NCI-H1930 (cell line): ENCODE results near the gene SEMA3B.
"Not testable (repeated sequence)": the region's sequence is repeated elsewhere in the genome, so short reads cannot be mapped to it uniquely, and the experiment has no call there.

Experiments
- DNase-seq, 2 experiments: peaks; one replicate each; lab custom pipeline; 2025; lab: John Stamatoyannopoulos, UW

Gene SEMA3B

GRCh38 chr3:50268703-50269451 lies at the start of gene SEMA3B:
Gene SEMA3B (plus strand): TSS chr3:50269147. CDS start chr3:50269241, 94 bp downstream.
- no peak for DNase-seq

DNA sequence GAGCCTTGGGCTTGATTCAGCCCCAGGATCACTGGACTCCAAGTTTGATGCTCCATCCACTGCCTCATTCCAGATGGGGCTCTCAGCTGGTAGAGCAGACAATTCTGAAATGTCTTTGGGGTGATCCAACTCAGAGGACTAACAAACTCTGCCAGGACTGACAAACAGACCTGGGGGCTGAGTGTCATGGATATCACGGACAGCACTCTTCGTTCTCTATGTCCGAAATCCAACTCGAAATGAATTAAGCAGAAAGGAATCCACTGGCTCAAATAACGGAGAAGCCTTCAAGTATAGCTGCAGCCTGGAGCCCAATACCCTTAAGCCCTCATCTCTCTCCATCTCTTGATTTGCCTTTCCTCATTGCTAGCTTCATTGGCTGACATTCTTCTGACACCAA lies 49.7 kb upstream of the SEMA3B start:
- no peak for DNase-seq

DNA sequence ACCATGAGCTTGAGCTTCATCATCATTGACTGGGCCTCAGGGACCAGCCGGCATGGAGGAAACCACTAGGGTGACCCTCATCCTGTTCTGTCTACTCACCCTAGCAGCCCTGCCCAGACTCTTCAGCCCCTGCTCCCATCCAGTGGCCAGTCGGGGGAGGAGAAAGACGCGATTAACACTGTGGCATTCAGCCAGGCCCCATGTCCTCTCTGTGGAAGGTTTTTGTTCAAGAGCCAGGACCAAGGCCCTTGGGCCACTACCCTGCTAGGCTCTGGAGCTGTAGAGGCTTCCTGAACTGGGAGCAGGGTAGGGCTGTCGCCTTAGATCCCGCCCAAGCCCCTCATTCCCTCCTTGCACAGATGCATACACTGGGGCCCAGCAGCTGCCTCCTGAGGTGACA lies 48.8 kb upstream of the SEMA3B start:
- no peak for DNase-seq

GRCh38 chr3:50221051-50221410 lies 47.9 kb upstream of the SEMA3B start:
- DNase-seq: no peak

DNA sequence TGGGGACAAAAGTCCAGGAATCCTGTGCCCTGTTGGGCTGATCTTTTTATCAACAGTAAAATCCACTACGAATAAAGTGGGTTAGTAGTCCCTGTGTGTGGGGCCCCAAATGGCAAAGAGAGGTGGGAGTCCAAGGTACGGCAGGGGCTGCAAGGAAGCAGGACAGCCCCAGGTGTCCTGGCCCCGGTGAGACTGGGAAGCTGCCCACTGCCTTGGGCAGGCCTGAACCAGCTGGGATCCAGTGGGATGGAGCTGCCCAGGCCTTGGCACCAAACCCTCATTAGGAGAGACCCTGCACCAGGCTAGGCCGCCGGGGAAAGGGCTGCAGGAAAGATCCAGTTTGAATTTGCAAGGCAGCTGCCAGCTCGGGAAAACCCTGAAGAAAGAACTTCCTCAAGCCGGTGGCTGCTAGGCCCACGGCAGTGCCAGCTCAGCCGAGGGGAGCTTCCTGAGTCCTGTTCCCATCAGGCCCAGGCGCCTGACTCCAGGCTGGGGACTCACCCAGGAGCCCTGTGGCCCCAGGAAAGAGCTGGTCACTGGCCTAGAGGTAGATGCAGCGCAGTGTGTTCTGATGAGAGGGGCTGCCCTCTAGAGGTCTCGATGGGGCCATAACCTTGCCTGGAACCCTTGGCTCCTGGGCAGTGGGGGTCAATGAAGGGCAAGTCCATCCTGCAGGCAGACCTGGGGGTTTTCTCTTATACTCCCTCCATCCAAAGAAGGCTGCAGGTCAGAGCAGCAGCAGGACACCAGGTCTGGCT lies 47.4 kb upstream of the SEMA3B start:
- no peak for DNase-seq

- no peak for DNase-seq
Measured at GRCh38 chr3:50222169-50222528, 46.8 kb upstream of the SEMA3B start.

DNA sequence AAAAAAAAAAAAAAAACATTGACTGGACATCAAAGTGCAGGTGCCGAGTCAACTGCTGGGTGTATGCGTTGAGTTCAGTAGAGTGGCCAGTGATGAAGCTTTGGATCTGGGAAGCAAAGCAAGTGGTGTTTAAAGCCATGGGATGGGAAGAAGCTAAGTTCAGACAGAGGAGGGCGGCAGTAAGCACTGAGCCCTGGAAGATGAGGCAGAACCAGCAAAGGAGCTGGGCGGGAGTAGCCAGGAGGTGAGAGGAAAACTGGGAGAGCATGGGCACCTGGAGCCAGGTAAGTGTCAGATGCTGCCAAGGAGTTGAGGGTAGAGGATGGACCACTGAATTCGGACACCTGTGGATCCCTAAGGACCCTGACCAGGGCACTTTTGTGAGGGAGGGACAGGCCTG lies 44.3 kb upstream of the SEMA3B start:
- DNase-seq: no peak

DNA sequence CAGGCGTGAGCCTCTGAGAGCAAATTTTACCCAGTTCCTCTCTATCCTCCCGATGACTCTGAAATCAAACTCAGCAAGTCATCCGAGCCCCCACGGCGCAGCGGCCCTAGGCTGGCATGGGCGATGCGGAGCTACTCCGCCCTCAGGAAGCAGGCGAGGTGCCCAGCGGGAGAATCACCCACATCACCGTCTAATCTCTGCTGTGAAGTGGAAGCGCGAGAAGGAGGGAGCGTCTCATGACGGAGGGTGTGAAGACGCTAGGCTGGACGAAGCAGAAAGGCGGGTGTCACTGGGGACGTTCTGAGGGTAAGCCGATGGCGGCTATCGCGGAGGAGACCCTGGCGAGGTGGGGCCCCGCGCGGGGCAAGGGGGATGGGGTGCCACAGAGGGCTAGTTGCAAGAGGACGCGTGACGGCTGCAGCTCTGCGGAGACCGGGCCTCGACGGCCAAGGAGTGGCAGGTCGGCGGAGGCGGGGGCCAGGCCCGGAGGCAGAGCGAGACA lies 42.0 kb upstream of the SEMA3B start:
- DNase-seq: peak in 1 of 2 experiments; percentile 31

- DNase-seq: peak; percentile 77 to 89
Measured at GRCh38 chr3:50227390-50228183, 41.4 kb upstream of the SEMA3B start.

DNA sequence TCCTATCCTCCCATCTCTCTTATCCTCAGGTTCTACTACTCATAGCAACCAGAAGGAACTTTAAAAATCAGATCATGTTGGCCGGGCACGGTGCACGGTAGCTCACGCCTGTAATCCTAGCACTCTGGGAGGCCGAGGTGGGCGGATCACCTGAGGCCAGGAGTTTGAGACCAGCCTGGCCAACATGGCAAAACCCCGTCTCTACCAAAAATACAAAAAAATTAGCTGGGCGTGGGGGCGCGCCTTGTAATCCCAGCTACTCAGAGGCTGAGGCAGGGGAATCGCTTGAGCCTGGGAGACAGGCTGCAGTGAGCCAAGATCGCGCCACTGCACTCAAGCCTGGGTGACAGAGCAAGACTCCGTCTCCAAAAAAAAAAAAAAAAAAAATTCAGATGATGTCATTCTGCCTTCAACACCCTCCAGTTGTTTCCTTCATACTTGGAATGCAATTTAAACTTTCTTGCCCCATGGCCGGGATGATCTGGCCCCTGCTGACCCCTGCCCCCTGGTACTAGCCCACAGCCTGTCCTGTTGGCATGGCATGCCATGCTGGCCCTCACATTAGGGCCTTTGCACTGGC lies 40.7 kb upstream of the SEMA3B start:
- not testable (repeated sequence) for DNase-seq

- no peak for DNase-seq
Measured at GRCh38 chr3:50229490-50229889, 39.5 kb upstream of the SEMA3B start.

DNA sequence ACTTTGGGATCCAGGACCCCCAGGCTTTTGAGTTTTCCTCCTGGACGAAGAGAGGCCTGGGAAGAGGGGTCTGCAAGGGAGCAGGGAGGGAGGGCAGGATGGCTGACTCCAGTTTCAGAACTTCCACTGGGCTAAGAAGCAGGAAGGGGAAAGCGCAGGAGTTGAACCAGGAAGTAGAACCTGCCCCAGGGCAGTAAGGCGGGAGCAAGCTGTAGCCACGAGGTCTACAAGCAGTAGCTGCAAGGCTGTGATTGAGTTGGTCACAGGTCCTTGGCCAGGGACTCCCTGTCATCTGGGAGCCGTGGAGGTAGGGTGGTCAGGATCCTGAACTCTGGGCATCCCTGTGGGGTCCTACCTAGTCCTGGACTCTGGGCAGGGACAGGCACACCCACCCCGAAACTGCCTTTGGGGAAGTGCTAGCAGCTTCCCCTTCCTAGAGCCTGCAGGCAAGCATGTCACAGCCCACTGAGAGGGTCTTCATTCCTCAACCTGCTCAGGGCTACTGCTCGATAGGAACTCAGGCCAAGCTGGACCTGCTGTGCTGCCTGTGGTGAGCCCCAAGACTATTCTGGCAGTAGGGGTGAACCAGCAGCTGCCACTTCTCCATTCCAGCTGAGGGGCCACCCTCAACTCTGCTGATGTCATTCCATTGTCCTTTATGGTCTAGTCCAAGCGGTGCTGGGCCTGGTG lies 38.7 kb upstream of the SEMA3B start:
- DNase-seq: no peak

- no peak for DNase-seq
Measured at GRCh38 chr3:50230794-50231125, 38.2 kb upstream of the SEMA3B start.

GRCh38 chr3:50231581-50231980 lies 37.4 kb upstream of the SEMA3B start:
- no peak for DNase-seq

GRCh38 chr3:50232303-50232702 lies 36.6 kb upstream of the SEMA3B start:
- no peak for DNase-seq

DNA sequence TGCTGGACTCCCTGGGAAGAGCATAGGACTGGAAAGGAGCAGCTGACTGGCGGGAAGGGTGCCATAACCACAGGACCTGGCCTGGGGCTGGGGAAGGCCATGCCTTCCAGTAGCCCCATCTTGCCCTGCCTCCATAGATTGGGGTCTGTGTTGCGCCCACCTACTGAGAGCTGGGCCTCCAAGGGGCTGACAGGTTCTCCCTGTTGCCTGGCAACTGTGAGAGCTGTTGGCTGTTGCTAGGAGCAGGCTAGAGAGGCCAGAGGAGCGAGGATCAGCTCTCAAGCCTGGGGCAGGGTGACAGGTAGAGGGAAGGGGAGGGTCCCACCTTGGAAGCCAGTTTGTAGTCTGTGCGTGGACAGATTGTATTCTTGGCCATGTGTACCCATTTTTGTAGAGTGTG lies 35.8 kb upstream of the SEMA3B start:
- DNase-seq: no peak

DNA sequence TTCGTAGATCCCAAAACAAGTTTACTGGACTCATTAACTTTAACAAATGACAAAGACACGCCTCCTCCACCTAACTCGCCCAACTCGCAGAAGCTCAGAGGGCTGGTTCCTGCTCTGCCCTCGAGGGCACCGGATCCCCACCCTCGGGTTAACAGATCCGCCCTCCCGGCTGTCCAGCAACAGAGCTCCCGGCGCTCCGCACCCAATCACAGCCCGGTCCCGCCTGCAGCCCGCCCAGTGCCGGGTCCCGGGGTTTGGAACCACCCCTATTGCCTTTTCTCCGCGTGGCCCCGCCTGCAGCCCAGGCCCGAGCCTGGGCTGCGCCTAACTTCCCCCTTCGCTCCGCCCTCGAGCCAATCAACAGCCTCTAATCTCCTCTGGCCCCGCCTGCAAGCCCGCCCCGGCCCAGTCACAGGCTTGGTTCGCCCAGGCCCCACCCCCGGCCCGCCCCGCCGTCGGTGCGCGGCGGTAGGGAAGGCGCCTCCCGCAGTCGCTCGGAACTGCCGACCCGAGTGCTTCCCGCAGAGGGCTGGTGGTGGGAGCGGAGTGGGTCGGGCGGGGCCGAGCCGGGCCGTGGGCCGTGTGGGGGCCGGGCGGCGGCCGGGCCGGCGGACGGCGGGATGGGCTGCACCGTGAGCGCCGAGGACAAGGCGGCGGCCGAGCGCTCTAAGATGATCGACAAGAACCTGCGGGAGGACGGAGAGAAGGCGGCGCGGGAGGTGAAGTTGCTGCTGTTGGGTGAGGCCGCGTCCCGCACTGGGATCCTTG lies 33.0 kb upstream of the SEMA3B start, which contains the start of gene GNAI2:
GNAI2 (plus strand) TSS at position 489 of the 768 bp plus-strand sequence; CDS start at position 621, 132 bp downstream.
- DNase-seq: peak; percentile 88 to 91

DNA sequence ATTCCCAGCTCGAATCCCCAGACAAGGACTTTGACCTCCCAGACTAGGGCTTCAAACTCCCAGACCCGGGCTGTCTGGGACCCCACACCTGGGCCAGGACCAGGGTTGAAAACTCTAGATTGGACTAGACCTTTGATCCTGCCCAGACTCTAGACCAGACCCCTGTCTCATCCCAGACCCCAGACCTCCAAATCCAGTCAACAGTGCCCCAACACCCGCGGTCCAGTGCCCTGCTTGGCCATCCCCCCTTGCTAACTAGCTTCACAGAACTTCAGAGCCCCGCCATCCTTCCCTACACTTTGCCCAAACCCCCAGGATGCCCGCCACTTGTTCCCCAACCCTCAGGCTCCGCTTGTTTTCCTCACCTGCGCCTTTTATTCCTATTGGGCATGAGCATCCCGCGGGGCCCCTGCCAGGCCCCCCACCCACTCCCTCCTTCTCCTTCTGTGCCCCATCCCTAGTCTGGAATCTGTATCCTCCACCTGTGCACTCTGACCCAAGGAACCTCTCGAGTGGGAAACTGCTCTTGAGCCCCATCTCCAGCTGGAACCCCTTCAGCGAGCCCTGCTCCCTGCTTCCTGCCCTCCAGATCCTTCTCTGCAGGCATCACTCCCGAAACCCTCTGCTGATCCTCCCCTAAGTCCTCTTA lies 32.3 kb upstream of the SEMA3B start:
- no peak for DNase-seq

DNA sequence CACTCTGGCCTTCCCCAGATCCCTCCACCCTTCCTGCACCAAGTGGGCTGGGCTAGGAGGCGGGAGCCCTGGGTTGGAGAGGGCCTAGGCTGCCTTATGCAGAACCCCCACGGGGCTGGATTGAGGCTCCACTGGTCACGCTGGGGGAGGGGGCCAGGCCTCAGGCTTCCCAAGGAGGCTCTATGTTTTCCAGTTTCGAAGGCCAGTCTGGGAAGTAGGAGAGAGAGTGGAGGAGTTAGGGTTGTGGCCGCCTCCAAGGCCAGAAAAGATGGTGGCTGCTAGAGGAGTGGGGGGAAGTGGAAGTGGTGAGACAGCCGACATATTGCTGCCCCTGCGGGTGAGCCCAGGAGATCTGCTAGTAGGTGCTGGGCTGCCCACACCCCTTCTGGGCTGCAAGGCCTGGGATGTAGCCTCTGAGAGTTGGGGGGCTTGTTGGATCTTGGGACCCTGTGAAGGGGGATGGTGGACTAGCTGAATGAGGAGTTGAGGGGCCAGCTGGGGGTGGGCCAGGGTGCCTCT lies 31.8 kb upstream of the SEMA3B start:
- no peak for DNase-seq
